NT2/D1 (cell line): Measurements from ENCODE around the gene NIPAL4.

Source experiments
- YY1 ChIP-seq: IDR thresholded peaks from 2 replicates; pipeline ENCODE4 v1.6.1; 2011; ENCODE audit not compliant: insufficient read length, insufficient read depth
- ZNF274 ChIP-seq: IDR thresholded peaks from 2 replicates; pipeline ENCODE4 v1.6.1; 2011; ENCODE audit warnings: mild to moderate bottlenecking, low read depth, low read length

GRCh38 chr5:157486861-157487260, 26.8 kb downstream of the NIPAL4 start:
- TF ChIP-seq YY1 (no peak), ZNF274 (no peak)
